Measurements from ENCODE around the gene EPS8.

Gene EPS8

DNA sequence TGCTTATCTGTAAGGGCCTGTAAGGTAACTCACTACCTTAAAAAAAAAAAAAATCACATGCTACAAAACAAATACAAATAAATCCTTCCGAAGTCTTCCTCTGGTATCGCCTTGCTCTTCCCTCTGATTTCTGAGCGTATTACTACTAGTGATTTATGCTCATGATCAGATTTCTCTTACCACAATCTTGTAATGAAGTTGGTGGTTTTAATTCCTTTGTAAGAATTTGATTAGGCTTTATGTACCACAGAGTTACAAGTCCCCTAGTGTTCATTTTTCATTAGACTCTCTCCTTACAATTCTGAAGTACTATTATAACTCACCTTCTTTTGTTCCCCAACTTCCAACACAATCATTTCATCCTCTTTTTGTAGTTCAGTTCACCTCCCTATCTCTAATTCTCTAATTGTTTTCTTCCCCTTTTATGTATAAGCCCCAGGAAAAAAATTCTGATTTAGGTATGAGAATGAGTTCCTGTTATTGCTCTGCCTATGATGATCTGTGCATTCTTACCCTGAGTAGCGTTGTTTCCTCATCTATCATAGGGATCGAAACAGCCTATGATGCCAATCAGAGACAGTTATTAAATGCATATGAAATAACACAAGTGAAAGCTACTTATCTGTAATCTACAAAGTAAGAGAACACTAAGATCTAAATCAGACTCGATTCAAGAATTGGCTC, 81.5 kb downstream of the EPS8 start:
- H3K27ac ChIP-seq = no peak overlapping the region
- TF ChIP-seq, protein P1, sequence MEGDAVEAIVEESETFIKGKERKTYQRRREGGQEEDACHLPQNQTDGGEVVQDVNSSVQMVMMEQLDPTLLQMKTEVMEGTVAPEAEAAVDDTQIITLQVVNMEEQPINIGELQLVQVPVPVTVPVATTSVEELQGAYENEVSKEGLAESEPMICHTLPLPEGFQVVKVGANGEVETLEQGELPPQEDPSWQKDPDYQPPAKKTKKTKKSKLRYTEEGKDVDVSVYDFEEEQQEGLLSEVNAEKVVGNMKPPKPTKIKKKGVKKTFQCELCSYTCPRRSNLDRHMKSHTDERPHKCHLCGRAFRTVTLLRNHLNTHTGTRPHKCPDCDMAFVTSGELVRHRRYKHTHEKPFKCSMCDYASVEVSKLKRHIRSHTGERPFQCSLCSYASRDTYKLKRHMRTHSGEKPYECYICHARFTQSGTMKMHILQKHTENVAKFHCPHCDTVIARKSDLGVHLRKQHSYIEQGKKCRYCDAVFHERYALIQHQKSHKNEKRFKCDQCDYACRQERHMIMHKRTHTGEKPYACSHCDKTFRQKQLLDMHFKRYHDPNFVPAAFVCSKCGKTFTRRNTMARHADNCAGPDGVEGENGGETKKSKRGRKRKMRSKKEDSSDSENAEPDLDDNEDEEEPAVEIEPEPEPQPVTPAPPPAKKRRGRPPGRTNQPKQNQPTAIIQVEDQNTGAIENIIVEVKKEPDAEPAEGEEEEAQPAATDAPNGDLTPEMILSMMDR (conservative IDR thresholded peaks at IDR 0.05) = no peak
- TF ChIP-seq ZFX (IDR thresholded peaks at IDR 0.05) = no peak

DNA sequence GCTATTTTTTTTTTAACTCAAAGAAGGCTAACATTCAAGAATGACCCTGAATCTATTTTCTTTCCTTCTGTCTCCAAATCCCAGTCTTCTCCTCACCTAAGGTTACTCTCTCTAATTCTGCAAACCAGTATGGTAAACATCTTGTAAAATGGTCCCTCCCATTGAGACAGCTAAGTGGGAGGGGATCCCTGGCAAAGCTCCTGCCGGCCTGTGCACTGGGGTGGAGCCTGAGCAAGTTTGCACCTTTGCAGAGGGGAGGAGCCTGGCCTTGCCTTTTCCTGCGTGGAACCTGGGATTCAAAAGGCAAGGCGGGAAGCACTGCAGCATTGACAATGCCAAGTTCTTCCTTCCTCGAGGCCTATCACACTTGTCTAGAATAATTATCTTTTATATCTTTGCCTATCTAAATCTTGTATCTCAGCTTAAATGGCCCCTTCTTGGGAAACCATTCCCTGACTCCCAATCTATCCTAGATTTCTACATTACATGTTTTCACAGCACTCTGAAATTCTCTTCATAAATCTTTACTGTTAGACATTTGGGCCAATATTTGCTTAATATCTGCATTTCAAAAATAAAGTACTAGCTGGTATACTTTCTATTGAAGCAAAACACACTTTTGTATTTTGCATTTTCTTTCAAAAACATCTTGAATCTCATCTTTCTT, 83.0 kb downstream of the EPS8 start:
- no peak overlapping the region for H3K27ac ChIP-seq
- TF ChIP-seq, protein P1 (conservative IDR thresholded peaks at IDR 0.05) = no peak
- TF ChIP-seq ZFX (IDR thresholded peaks at IDR 0.05) = no peak

DNA sequence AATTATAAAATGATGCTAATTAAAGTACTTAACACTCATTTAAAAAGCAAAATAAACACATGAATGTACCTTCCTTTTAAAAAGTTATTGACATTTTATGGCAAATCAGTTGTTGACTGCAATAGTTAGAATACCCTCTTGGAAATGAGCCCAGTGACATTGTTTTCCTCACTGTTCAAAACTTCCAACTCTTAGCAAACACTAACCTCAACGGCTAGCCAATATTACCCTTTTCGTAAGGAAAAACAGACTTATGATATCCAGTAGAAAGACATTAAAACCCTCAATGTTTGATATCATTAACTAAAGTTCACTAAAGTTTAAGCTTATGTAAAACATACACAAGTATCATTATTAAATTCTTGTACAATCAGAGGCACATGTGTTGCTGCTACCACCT, 83.6 kb downstream of the EPS8 start:
- TF ChIP-seq, protein P1 (conservative IDR thresholded peaks at IDR 0.05) = no peak
- no peak for TF ChIP-seq ZFX (IDR thresholded peaks at IDR 0.05)
- H3K27ac ChIP-seq = no peak overlapping the region

DNA sequence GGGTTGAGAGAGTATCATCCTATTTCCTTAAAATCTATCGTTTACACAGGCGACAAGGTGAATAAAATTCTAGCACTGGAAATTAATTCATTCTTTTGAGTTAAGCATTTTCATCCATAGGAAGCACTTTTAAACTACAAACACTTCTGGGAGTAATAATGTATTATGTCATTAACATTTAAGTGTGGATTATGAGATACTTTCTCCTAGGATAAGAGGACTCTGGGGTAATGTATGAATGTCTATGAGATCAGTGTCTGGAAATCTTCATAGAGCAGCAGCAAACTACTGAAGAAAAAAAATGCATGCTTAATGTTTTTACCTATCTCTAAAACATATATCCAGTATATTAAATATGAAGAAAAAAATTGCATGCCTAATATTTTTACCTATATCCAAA, 86.9 kb downstream of the EPS8 start:
- TF ChIP-seq, protein P1 (conservative IDR thresholded peaks at IDR 0.05) = no peak
- no peak for TF ChIP-seq ZFX (IDR thresholded peaks at IDR 0.05)
- H3K27ac ChIP-seq = no peak overlapping the region

DNA sequence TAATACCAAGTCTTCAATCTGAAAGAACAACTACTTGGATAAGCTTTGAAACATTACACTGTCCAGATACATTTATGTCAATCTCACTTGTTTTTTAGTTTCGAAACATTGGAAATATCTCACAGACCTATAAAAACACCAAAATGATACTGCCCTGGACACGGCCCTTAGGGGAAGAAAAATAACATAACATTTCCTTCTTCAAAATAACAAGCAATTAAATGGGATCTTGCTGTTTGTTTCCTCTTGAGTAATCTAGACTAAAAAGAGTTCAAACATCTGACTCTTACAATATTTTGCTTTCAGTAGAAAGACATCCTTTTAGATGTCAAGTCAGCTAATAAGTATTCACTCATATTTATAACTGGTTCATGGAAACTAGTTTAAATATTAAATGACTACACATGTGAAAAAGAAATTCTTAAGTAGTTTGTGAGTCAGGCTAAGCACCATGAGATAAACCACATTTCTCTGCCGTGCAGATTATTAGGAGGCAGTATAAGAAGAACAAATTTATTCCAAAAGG, 87.5 kb downstream of the EPS8 start:
- H3K27ac ChIP-seq = no peak overlapping the region
- TF ChIP-seq, protein P1 (conservative IDR thresholded peaks at IDR 0.05) = no peak
- TF ChIP-seq ZFX (IDR thresholded peaks at IDR 0.05) = no peak

DNA sequence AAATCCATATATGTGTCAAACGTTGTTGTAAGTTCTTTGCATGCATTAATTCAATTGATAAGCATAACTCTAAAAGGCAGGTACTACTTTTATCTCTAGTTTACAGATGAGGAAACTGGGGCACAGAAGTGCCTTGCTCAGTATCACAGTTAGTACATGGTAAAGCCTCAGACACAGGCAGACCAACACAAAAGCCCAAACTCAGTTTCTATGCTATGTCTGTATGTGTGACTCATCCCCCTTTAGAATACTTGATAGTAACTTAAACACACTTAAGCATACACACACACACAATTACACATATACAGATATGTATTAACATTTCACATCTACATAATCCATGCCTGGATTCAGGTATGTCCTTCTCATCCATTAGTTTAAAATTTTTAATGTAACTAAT, 88.0 kb downstream of the EPS8 start:
- no peak overlapping the region for H3K27ac ChIP-seq
- TF ChIP-seq ZFX (IDR thresholded peaks at IDR 0.05) = no peak
- TF ChIP-seq, protein P1 (conservative IDR thresholded peaks at IDR 0.05) = no peak

DNA sequence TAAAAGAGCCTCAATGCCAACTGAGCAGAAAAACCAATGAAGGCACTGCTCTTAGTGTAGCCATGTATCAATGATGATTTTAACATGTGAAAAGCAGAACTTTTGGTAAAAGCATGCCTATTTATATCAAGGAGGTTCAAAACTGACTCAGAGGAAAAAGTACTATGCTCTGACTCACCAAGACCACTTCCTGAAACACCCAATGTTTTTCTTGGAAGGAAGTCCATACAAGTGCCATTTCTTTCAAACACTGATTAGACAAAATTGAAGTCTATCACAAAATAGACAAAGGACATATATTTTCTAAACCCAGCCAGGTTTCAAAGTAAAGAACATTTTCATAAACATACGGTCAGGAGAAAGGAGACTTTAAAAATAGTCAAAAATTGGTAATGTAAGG, 88.6 kb downstream of the EPS8 start:
- TF ChIP-seq ZFX (IDR thresholded peaks at IDR 0.05) = no peak
- TF ChIP-seq, protein P1 (conservative IDR thresholded peaks at IDR 0.05) = no peak
- no peak overlapping the region for H3K27ac ChIP-seq

Measured in C4-2B (cell line).